ENCODE data around the gene TIMP3.

Gene TIMP3

GRCh38 chr22:32877196-32877595, 75.7 kb downstream of the TIMP3 start:
- in situ Hi-C loops (cut with HindIII; ENCODE audit: low sequenced_read_pairs), result no loop called here

GRCh38 chr22:32879550-32879949, 78.0 kb downstream of the TIMP3 start:
- in situ Hi-C loops (cut with HindIII; ENCODE audit: low sequenced_read_pairs), result no loop called here

- in situ Hi-C loops (cut with HindIII; ENCODE audit: low sequenced_read_pairs), result no loop called here
Observed at GRCh38 chr22:32880061-32880460, 78.6 kb downstream of the TIMP3 start.

GRCh38 chr22:32880505-32880892, 79.0 kb downstream of the TIMP3 start:
- in situ Hi-C loops (cut with HindIII; ENCODE audit: low sequenced_read_pairs), result no loop called here

GRCh38 chr22:32880893-32881596, 79.5 kb downstream of the TIMP3 start:
- in situ Hi-C loops (cut with HindIII; ENCODE audit: low sequenced_read_pairs), result no loop called here

GRCh38 chr22:32882360-32882755, 80.9 kb downstream of the TIMP3 start:
- in situ Hi-C loops (cut with HindIII; ENCODE audit: low sequenced_read_pairs), result no loop called here

- in situ Hi-C loops (cut with HindIII; ENCODE audit: low sequenced_read_pairs), result no loop called here
Observed at GRCh38 chr22:32882774-32883530, 81.4 kb downstream of the TIMP3 start.

- in situ Hi-C loops (cut with HindIII; ENCODE audit: low sequenced_read_pairs), result no loop called here
Observed at GRCh38 chr22:32887324-32887980, 85.9 kb downstream of the TIMP3 start.

GRCh38 chr22:32888976-32889375, 87.5 kb downstream of the TIMP3 start:
- in situ Hi-C loops (cut with HindIII; ENCODE audit: low sequenced_read_pairs), result no loop called here

- in situ Hi-C loops (cut with HindIII; ENCODE audit: low sequenced_read_pairs), result no loop called here
Observed at GRCh38 chr22:32896891-32897290, 95.4 kb downstream of the TIMP3 start.

- in situ Hi-C loops (cut with HindIII; ENCODE audit: low sequenced_read_pairs), result no loop called here
Observed at GRCh38 chr22:32897400-32897799, 95.9 kb downstream of the TIMP3 start.

- in situ Hi-C loops (cut with HindIII; ENCODE audit: low sequenced_read_pairs), result no loop called here
Observed at GRCh38 chr22:32900886-32901635, 99.6 kb downstream of the TIMP3 start.

GRCh38 chr22:32901925-32902324, 100.4 kb downstream of the TIMP3 start:
- in situ Hi-C loops (cut with HindIII; ENCODE audit: low sequenced_read_pairs), result no loop called here

GRCh38 chr22:32903507-32903906, 102.0 kb downstream of the TIMP3 start:
- in situ Hi-C loops (cut with HindIII; ENCODE audit: low sequenced_read_pairs), result no loop called here

- in situ Hi-C loops (cut with HindIII; ENCODE audit: low sequenced_read_pairs), result no loop called here
Observed at GRCh38 chr22:32904044-32904443, 102.5 kb downstream of the TIMP3 start.

GRCh38 chr22:32905400-32905799, 103.9 kb downstream of the TIMP3 start:
- in situ Hi-C loops (cut with HindIII; ENCODE audit: low sequenced_read_pairs), result no loop called here

GRCh38 chr22:32909581-32910428, 108.3 kb downstream of the TIMP3 start:
- in situ Hi-C loops (cut with HindIII; ENCODE audit: low sequenced_read_pairs), result no loop called here

GRCh38 chr22:32910429-32910772, 108.9 kb downstream of the TIMP3 start:
- in situ Hi-C loops (cut with HindIII; ENCODE audit: low sequenced_read_pairs), result no loop called here

GRCh38 chr22:32911503-32911902, 110.0 kb downstream of the TIMP3 start:
- in situ Hi-C loops (cut with HindIII; ENCODE audit: low sequenced_read_pairs), result no loop called here
